GM12864 (cell line): ENCODE measurements around the gene THAP5.

Experiments used
- DNase-seq: peaks from one replicate; pipeline ENCODE4 v3.0.0-alpha.2; 2011; ENCODE audit warnings: low read depth
- H3K4me3 ChIP-seq: 2 replicates; pipeline ENCODE4 v1.5.1; 2011; ENCODE audit warnings: mild to moderate bottlenecking, low read depth, low read length, control low read depth
- TF ChIP-seq, protein P1 (sequence below): IDR thresholded peaks from 2 replicates; pipeline ENCODE4 v1.5.1; 2011; ENCODE audit warnings: low read depth, mild to moderate bottlenecking, moderate library complexity, low read length, control low read depth, inconsistent platforms; ENCODE audit errors: missing control alignments

The THAP5 gene

DNA sequence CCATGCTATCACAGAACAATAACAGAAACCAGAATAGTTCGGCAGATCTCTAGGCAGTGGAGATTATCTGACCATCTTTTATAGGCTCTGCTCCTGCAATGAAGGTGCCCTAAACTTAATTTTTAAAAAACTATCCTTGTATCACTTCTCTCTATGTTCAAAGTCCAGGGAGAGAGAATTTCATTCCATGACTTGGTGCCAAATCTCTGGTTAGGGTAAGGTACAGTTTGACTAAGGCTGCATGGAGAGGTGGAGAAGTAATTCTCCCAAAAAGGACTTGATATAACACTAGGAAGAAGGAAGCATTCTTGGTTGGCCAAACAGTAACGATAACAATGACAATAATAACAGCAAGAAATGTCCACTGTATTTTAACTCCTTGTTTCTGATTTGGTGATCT, 40.1 kb upstream of the THAP5 start:
- TF ChIP-seq, protein P1, sequence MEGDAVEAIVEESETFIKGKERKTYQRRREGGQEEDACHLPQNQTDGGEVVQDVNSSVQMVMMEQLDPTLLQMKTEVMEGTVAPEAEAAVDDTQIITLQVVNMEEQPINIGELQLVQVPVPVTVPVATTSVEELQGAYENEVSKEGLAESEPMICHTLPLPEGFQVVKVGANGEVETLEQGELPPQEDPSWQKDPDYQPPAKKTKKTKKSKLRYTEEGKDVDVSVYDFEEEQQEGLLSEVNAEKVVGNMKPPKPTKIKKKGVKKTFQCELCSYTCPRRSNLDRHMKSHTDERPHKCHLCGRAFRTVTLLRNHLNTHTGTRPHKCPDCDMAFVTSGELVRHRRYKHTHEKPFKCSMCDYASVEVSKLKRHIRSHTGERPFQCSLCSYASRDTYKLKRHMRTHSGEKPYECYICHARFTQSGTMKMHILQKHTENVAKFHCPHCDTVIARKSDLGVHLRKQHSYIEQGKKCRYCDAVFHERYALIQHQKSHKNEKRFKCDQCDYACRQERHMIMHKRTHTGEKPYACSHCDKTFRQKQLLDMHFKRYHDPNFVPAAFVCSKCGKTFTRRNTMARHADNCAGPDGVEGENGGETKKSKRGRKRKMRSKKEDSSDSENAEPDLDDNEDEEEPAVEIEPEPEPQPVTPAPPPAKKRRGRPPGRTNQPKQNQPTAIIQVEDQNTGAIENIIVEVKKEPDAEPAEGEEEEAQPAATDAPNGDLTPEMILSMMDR = no peak
- no peak overlapping the region for H3K4me3 ChIP-seq
- no peak for DNase-seq

DNA sequence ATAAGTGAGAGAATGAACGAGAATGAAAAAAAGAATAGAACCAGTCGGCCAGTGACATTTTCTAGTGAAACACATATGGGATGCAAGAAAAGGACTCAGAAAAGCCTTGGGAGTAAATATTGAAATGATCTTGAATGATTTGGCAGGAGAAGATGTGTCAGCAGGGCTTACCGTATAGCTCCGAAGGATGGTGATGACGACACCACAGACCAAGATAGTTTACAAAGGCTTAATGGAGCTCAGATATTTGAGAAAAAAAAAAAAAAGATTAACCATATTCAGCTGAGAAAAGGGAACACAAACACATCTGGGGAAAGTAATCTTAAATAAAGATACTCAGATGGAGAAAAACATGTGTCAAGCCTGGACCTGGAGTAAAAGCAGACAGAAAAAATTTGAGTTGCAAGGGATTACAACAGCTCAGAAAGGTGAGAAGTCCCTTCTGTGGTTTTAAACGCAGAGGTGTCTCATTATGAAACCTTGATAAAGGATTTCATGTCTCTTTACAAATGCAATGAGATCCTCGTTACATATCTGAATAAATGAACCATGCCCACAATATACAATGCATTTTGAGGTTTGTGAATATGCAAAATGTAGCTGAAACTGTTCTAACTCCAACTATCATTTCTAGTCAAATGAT, 36.2 kb upstream of the THAP5 start:
- no peak overlapping the region for H3K4me3 ChIP-seq
- TF ChIP-seq, protein P1 = no peak
- no peak for DNase-seq

GRCh38 chr7:108604307-108605077, 35.0 kb upstream of the THAP5 start:
- no peak for DNase-seq
- H3K4me3 ChIP-seq = no peak overlapping the region
- TF ChIP-seq, protein P1 = no peak

- TF ChIP-seq, protein P1 = no peak
- DNase-seq = no peak
- H3K4me3 ChIP-seq = no peak overlapping the region
Observed at GRCh38 chr7:108603656-108604306, 34.3 kb upstream of the THAP5 start.

GRCh38 chr7:108600399-108600798, 30.9 kb upstream of the THAP5 start:
- no peak overlapping the region for H3K4me3 ChIP-seq
- TF ChIP-seq, protein P1 = no peak
- DNase-seq = no peak

DNA sequence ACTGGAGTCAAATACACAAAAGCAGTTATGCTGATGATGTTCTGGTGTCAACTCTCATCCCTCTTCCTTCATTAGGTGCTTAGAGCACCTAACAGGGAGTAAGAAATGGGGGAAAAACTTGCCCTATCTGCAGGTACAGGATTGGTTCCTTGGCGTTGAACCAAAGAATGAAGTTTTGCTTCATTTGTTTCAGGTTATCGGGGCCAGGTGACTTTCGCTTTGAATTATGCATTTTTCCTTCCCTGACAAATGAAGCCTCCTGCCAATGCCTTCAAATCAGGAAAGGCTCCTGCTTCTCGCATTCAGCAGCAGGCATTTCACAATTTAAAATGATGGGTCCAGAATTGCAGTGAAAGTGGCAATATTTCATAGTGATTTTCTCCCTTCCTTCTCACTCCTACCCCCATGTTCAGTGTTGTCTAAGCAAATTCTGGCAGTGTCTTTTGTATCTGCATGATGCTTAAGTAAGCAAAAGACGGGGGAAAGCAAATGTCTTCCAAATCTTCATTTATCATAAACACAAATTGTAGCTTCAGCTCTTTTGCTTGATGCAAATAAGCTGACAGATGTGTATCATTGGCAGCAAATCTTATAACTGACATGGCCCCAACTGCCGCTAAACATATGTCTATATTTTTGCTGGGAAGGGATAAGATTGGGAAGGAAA, 29.5 kb upstream of the THAP5 start:
- no peak overlapping the region for H3K4me3 ChIP-seq
- DNase-seq = no peak
- TF ChIP-seq, protein P1 = no peak
